MM.1S (cell line): ENCODE measurements around the gene IFNL4.

ENCODE experiments used
- DNase-seq: peaks from one replicate; pipeline ENCODE4 v3.0.0-alpha.2; 2015
- H2AFZ ChIP-seq: fragments of 300-600 bp; sonication (generic); 2 replicates; pipeline ENCODE4 v1.6.0; 2016; ENCODE audit warnings: antibody characterized with exemption, low read length
- H3F3A ChIP-seq: fragments of 300-600 bp; sonication (generic); 2 replicates; pipeline ENCODE4 v1.6.1; 2016; ENCODE audit warnings: mild to moderate bottlenecking, antibody characterized with exemption, low read length, moderate library complexity, mixed read lengths; ENCODE audit not compliant: insufficient read depth
- H3K27ac ChIP-seq: fragments of 300-600 bp; sonication (generic); 2 replicates; pipeline ENCODE4 v1.5.1; 2016; ENCODE audit warnings: mild to moderate bottlenecking, low read length
- H3K27me3 ChIP-seq: fragments of 300-600 bp; sonication (generic); replicated peaks from 2 replicates; pipeline ENCODE4 v1.6.0; 2016; ENCODE audit warnings: low read length; ENCODE audit not compliant: insufficient read depth
- H3K36me3 ChIP-seq: fragments of 300-600 bp; sonication (generic); replicated peaks from 2 replicates; pipeline ENCODE4 v1.6.1; 2016; ENCODE audit warnings: mild to moderate bottlenecking, low read length, mixed read lengths; ENCODE audit not compliant: insufficient read depth
- H3K4me1 ChIP-seq: fragments of 300-600 bp; sonication (generic); 2 replicates; pipeline ENCODE4 v1.6.1; 2016; ENCODE audit warnings: low read length, mixed read lengths
- H3K4me2 ChIP-seq: fragments of 300-600 bp; sonication (generic); 2 replicates; pipeline ENCODE4 v1.6.0; 2016; ENCODE audit warnings: low read depth, low read length
- H3K4me3 ChIP-seq: fragments of 300-600 bp; sonication (generic); 2 replicates; pipeline ENCODE4 v1.5.1; 2016; ENCODE audit warnings: low read length, mixed read lengths
- H3K79me2 ChIP-seq: fragments of 300-600 bp; sonication (generic); 2 replicates; pipeline ENCODE4 v1.6.1; 2016; ENCODE audit warnings: mixed run types, low read length, mixed read lengths
- H3K9ac ChIP-seq: fragments of 300-600 bp; sonication (generic); 2 replicates; pipeline ENCODE4 v1.6.1; 2016; ENCODE audit warnings: low read length, mixed read lengths
- H3K9me2 ChIP-seq: fragments of 300-600 bp; sonication (generic); replicated peaks from 2 replicates; pipeline ENCODE4 v1.6.1; 2016; ENCODE audit warnings: mild to moderate bottlenecking, low read length, mixed read lengths; ENCODE audit not compliant: insufficient read depth
- H3K9me3 ChIP-seq: fragments of 300-600 bp; sonication (generic); replicated peaks from 2 replicates; pipeline ENCODE4 v1.6.1; 2016; ENCODE audit warnings: mild to moderate bottlenecking, low read length, mixed read lengths; ENCODE audit not compliant: insufficient read depth
- H4K20me1 ChIP-seq: fragments of 300-600 bp; sonication (generic); 2 replicates; pipeline ENCODE4 v1.6.1; 2016; ENCODE audit warnings: mild to moderate bottlenecking, low read length, moderate library complexity, mixed read lengths; ENCODE audit not compliant: insufficient read depth
- EZH2 ChIP-seq: fragments of 300-600 bp; sonication (generic); optimal IDR thresholded peaks from 2 replicates; pipeline ENCODE3; 2017; ENCODE audit warnings: low read depth, mild to moderate bottlenecking, antibody characterized with exemption, low read length, mixed read lengths
- EZH2phosphoT487 ChIP-seq: fragments of 300-600 bp; sonication (generic); IDR thresholded peaks from 2 replicates; pipeline ENCODE4 v1.6.1; 2018; ENCODE audit warnings: antibody characterized with exemption, low read length
- TF ChIP-seq, protein P1 (sequence below): fragments of 300-600 bp; sonication (generic); IDR thresholded peaks from 2 replicates; pipeline ENCODE4 v1.5.1; 2016; ENCODE audit warnings: antibody characterized with exemption, low read length, mixed read lengths

Gene IFNL4

DNA sequence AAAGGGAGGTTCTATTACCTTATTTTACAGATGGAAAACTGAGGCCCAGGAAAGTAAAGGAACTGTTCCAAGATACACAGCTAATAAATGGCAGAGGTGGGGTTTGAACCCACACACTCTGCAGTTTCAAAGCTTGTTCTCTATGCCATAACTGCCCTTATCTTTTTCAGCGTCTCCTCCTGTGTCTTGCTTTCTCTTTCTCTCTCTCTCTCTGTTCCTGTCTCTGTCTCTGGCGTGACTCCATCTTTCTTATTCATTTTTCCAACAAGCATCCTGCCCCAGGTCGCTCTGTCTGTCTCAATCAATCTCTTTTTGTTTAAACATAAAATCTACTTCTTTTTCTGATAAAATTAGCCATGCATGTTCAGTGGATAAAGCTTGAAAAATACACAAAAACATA lies 3.2 kb upstream of the IFNL4 start:
- no peak for DNase-seq
- Histone ChIP-seq H3K9ac (no peak overlapping the region), H3K79me2 (no peaks in the 10 kb centered on the region), H3K4me1 (no peaks in the 10 kb centered on the region), H2AFZ (no peak overlapping the region), H3K9me2 (no peaks in the 10 kb centered on the region), H3F3A (no peaks in the 10 kb centered on the region), H3K9me3 (no peaks in the 10 kb centered on the region), H3K27me3 (peaks cover 74% of the 10 kb centered on the region), H3K27ac (no peak overlapping the region), H4K20me1 (no peaks in the 10 kb centered on the region), H3K4me2 (no peak overlapping the region), H3K36me3 (no peaks in the 10 kb centered on the region), H3K4me3 (no peak overlapping the region)
- TF ChIP-seq EZH2 (no peak), EZH2phosphoT487 (no peak)
- TF ChIP-seq, protein P1, sequence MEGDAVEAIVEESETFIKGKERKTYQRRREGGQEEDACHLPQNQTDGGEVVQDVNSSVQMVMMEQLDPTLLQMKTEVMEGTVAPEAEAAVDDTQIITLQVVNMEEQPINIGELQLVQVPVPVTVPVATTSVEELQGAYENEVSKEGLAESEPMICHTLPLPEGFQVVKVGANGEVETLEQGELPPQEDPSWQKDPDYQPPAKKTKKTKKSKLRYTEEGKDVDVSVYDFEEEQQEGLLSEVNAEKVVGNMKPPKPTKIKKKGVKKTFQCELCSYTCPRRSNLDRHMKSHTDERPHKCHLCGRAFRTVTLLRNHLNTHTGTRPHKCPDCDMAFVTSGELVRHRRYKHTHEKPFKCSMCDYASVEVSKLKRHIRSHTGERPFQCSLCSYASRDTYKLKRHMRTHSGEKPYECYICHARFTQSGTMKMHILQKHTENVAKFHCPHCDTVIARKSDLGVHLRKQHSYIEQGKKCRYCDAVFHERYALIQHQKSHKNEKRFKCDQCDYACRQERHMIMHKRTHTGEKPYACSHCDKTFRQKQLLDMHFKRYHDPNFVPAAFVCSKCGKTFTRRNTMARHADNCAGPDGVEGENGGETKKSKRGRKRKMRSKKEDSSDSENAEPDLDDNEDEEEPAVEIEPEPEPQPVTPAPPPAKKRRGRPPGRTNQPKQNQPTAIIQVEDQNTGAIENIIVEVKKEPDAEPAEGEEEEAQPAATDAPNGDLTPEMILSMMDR: no peak

DNA sequence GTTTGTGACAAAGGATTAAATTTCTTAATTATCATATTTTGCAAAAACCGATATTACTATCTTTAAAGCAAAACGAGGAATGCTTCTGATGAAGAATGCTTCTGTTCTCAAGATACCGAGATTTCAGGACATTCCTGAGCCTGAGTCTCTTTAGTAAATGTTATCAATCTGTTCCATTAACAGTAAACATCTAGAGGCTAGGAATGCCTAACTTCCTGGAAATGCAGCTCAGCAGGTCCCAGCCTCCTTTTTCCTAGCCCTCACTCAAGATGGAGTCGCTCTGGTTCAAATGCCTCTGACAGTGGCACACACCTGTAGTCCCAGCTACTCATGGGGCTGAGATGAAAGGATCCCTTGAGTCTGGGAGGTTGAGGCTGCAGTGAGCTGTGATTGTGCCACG lies 2.4 kb upstream of the IFNL4 start:
- Histone ChIP-seq H3K9me2 (no peaks in the 10 kb centered on the region), H3K36me3 (no peaks in the 10 kb centered on the region), H4K20me1 (no peaks in the 10 kb centered on the region), H3K4me3 (no peak overlapping the region), H3K27ac (no peak overlapping the region), H3K9me3 (no peaks in the 10 kb centered on the region), H3K79me2 (no peaks in the 10 kb centered on the region), H3K27me3 (peaks cover 68% of the 10 kb centered on the region), H2AFZ (no peak overlapping the region), H3K9ac (no peak overlapping the region), H3K4me1 (no peaks in the 10 kb centered on the region), H3F3A (no peaks in the 10 kb centered on the region), H3K4me2 (no peak overlapping the region)
- no peak for DNase-seq
- TF ChIP-seq, protein P1: no peak
- TF ChIP-seq EZH2phosphoT487: no peak
- TF ChIP-seq EZH2: no peak

DNA sequence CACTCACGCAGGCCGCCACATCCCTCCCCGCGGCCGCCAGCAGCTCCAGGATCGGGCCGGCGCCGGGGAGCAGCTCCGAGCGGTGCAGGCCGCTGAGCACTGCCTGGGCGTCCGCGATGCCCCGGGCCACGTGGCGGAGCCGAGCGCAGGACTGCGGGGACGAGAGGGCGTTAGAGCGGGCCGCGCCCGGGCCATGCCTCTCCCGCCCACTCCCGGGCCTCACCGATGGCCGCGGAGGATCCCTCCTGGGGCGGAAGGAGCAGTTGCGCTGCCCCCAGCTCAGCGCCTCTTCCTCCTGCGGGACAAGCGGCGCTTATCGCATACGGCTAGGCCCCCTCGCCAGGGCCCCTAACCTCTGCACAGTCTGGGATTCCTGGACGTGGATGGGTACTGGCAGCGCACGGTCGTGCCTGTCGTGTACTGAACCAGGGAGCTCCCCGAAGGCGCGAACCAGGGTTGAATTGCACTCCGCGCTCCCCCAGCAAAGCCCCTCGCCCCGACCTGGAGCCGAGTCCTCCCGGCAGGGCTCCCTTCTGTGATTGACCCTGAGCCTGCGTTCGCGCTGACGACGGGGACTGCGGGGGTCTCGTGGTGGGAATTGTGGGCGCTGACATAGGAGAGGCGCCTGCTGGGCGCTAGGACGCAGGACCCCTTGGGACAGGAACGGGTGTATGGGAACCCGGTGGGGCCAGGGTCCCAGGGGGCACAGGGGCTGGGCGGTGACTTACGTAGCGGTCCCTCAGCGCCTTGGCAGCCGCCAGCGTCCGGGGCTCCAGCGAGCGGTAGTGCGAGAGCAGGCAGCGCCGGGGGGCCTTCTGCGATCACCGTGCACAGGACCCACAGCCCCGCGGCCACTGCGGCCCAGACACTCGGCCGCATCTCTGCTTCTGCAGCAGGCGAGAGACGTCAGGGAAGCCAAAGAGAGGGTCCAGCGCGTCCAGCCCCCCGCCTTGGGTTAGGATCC lies 673 bp downstream of the IFNL4 start:
- Histone ChIP-seq H3K79me2 (no peaks in the 10 kb centered on the region), H3K9ac (no peak overlapping the region), H3K9me2 (no peaks in the 10 kb centered on the region), H4K20me1 (no peaks in the 10 kb centered on the region), H3F3A (no peaks in the 10 kb centered on the region), H3K4me2 (no peak overlapping the region), H3K9me3 (no peaks in the 10 kb centered on the region), H3K4me1 (no peaks in the 10 kb centered on the region), H3K27me3 (peaks cover 49% of the 10 kb centered on the region), H3K4me3 (no peak overlapping the region), H3K27ac (no peak overlapping the region), H2AFZ (no peak overlapping the region), H3K36me3 (no peaks in the 10 kb centered on the region)
- TF ChIP-seq EZH2 (no peak), EZH2phosphoT487 (no peak)
- TF ChIP-seq, protein P1: no peak
- no peak for DNase-seq
